Kidney (tissue), 14 donors: Measurements from ENCODE around the gene OR10G3. TPM values are rescaled to one million over a fixed set of nuclear protein-coding genes. Genes with fewer than 3 reads are reported as not detected.
"Not testable (repeated sequence)": the region's sequence is repeated elsewhere in the genome, so short reads cannot be mapped to it uniquely, and the experiment has no call there.

Experiments used
- DNase-seq, 5 donors: peaks; one replicate each; pipeline ENCODE4 v3.0.0-alpha.2; 2013 to 2020
- FAIRE-seq: peaks from 2 replicates; lab custom pipeline; 2012; peaks lifted over from hg19 to GRCh38; lab: Jason Lieb, UNC
- H3K27ac ChIP-seq, 2 donors: one replicate each; pipeline ENCODE4 v1.7.0; 2013; ENCODE audit warnings: low read depth in 2 of 2, low read length in 2 of 2, inconsistent platforms in 1 of 2
- H3K27me3 ChIP-seq: one replicate; pipeline ENCODE4 v1.7.1; 2013; ENCODE audit warnings: low read length, inconsistent platforms; ENCODE audit not compliant: control insufficient read depth, insufficient read depth
- H3K36me3 ChIP-seq, 3 donors: one replicate each; pipeline versions ENCODE4 v1.7.0 to v1.7.1; 2013; ENCODE audit warnings: low read length in 3 of 3, control low read depth in 1 of 3, inconsistent platforms in 1 of 3; ENCODE audit not compliant: insufficient read depth in 3 of 3, control insufficient read depth in 2 of 3
- H3K4me1 ChIP-seq, 3 donors: one replicate each; pipeline versions ENCODE4 v1.7.0 to v1.7.1; 2013; ENCODE audit warnings: low read length in 3 of 3, inconsistent platforms in 1 of 3, low read depth in 1 of 3; ENCODE audit not compliant: control insufficient read depth in 2 of 3, insufficient read depth in 2 of 3
- H3K4me3 ChIP-seq, 3 donors: one replicate each; pipeline versions ENCODE4 v1.7.0 to v1.8.1; 2013; ENCODE audit warnings: low read length in 3 of 3, control low read depth in 1 of 3, inconsistent platforms in 1 of 3
- H3K9ac ChIP-seq, 3 donors: one replicate each; pipeline versions ENCODE4 v1.7.0 to v1.7.1; 2013; ENCODE audit warnings: low read length in 3 of 3, control low read depth in 1 of 3, inconsistent platforms in 1 of 3
- H3K9me3 ChIP-seq, 3 donors: one replicate each; pipeline versions ENCODE4 v1.7.0 to v1.7.1; 2013; ENCODE audit warnings: low read length in 3 of 3, control low read depth in 1 of 3, inconsistent platforms in 1 of 3; ENCODE audit not compliant: control insufficient read depth in 2 of 3, insufficient read depth in 1 of 3
- intact Hi-C: fragments of 100-400 bp; cut with DNase I; formaldehyde crosslinking; loops from one replicate; pipeline ENCODE4 v1.11.1; 2022
- polyA plus RNA-seq: library from polyadenylated mRNA; stranded (reverse); fragments of 350-450 nt; fragmentation: Illumina TruSeq; extraction: RNeasy Lipid Tissue Mini Kit (QIAGEN cat#74804); gene quantifications from one replicate; pipeline ENCODE4 v1.2.3, GENCODE V29; 2014; ENCODE audit warnings: low read depth, low replicate concordance; ENCODE audit not compliant: insufficient read depth
- total RNA-seq: library from RNA; stranded (reverse); fragmentation: NEBNext Ultra II Directional; extraction: Animal tissue kit (Norgen Biotek cat#: 25700); gene quantifications from one replicate; pipeline ENCODE4 v1.2.1, GENCODE V29; 2021
- TF ChIP-seq, protein P1 (sequence below): IDR thresholded peaks from 3 replicates; pipeline ENCODE4 v1.5.1; 2012; ENCODE audit warnings: mild to moderate bottlenecking, moderate library complexity, borderline replicate concordance; ENCODE audit not compliant: insufficient read depth; ENCODE audit errors: extremely low read depth
- donor health status: control.
- donor health status: control.
- donor health status: control.
- donor health status: control.
- donor health status: control.
- donor health status: DM: yes; HTN: yes; CAD: no.
- donor health status: Normal renal cell carcinoma (clear cell type).

The OR10G3 gene
- total and polyA plus RNA-seq, 2 donors from 2014 or later, result not detected

DNA sequence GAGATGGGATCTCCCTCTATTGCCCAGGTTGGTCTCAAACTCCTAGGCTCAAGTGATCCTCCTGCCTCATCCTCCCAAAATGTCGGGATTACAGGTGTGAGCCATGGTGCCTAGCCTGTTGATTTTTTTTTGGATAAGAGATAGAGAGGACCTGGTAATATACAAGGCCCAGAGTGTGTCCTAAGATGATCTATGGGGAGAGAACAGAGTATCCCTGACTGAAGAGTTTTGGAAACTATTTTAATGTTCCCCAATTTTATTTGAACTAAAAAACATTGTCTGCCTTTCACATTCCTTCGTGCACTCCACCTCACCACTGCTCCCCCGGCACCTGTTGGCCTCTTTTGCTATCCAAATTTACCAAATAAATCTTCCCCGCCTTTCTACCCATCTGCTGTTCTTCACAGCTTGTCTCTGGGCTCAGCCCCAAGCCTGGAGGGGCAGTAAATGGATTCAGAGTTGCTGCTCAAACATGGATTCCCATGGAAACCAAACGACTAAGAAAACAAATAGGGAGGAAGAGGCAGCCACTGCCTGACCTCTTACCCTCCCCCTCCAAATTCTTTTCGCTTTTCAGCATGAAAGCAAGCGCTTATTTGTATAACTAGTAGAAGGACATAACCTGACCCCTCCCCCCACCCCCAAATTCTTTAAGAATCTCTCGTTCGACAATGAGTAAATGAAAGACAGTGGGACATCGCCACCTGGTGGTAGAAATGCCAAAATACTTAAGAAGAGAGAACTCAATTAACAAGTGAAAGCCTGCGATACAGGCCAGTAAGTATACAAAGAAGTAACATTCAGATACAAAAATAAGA lies 22.6 kb downstream of the OR10G3 start:
- FAIRE-seq (peak; percentile 86), DNase-seq (peak; percentile 77 to 98 (median 91))
- Histone ChIP-seq H3K4me3 (peak overlapping the region; percentile 40 to 60 (median 53)), H3K27me3 (no peaks in the 10 kb centered on the region), H3K36me3 (no peaks in the 10 kb centered on the region), H3K27ac (peak overlapping the region in 1 of 2 donors; percentile 3), H3K9me3 (no peaks in the 10 kb centered on the region), H3K4me1 (peaks cover 0 to 2% (median 0%) of the 10 kb centered on the region in 3 donors), H3K9ac (peak overlapping the region in 2 of 3 donors; percentile 17 to 49)
- intact Hi-C loops, result no loop called here
- TF ChIP-seq, protein P1, sequence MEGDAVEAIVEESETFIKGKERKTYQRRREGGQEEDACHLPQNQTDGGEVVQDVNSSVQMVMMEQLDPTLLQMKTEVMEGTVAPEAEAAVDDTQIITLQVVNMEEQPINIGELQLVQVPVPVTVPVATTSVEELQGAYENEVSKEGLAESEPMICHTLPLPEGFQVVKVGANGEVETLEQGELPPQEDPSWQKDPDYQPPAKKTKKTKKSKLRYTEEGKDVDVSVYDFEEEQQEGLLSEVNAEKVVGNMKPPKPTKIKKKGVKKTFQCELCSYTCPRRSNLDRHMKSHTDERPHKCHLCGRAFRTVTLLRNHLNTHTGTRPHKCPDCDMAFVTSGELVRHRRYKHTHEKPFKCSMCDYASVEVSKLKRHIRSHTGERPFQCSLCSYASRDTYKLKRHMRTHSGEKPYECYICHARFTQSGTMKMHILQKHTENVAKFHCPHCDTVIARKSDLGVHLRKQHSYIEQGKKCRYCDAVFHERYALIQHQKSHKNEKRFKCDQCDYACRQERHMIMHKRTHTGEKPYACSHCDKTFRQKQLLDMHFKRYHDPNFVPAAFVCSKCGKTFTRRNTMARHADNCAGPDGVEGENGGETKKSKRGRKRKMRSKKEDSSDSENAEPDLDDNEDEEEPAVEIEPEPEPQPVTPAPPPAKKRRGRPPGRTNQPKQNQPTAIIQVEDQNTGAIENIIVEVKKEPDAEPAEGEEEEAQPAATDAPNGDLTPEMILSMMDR, result peak; percentile 81

DNA sequence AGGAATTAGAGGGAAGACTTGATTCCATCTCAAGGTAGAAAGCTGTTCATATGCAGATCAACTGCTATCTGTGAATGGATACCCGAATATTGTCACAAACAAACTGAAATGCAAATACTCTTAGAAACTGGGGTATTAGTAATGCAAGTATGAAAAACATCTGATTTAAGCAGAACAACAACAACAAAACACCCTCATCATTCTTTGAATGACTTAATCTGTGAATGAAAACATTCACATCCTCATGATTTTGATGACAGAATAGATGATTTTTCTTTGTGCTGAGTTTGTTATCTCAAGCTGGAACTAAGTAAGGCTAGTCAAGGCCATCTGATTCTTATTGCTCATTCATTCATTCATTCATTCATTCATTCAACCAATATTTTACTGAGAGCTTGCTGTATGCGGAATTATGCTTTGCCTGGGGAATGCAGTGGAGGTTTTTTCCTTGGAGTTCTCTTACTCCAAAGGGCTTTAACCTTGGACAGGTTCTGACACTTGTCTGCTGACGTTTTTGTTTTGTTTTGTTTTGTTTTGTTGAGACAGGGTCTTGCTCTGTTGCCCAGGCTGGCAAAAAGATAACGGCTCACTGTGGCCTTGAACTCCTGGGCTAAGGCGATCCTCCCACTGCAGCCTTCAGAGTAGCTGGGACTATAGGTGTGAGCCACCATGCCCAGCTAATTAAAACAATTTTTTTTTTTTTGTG lies 23.3 kb downstream of the OR10G3 start:
- no peaks in the 10 kb centered on the region for H3K27me3 ChIP-seq
- no peaks in the 10 kb centered on the region for H3K36me3 ChIP-seq
- H3K4me1 ChIP-seq, result peaks cover 0 to 2% (median 0%) of the 10 kb centered on the region in 3 donors
- TF ChIP-seq, protein P1, result no peak
- H3K4me3 ChIP-seq, result no peak overlapping the region
- no peak overlapping the region for H3K27ac ChIP-seq
- intact Hi-C loops, result no loop called here
- H3K9me3 ChIP-seq, result no peaks in the 10 kb centered on the region
- no peak for FAIRE-seq
- no peak overlapping the region for H3K9ac ChIP-seq
- no peak for DNase-seq

DNA sequence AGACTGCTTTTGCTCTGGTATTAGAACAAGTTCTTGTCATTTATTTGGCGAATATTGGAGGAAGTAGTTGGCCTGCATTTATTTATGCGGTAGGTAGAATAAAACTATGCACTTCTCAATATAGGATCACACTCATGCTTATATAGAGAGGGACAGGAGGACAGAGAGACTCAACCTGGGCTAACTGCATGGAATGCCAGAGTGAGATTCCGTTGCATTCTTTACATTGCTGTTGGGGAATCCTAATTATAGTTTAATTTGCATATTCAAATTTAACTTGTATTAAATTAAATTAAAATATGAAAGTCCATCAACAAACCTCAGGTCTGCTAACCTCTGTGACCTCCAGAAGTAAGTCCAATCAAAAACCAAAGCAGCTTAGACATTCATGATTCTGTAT lies 26.6 kb downstream of the OR10G3 start:
- no peak for FAIRE-seq
- H3K9me3 ChIP-seq, result no peaks in the 10 kb centered on the region
- DNase-seq, result no peak
- peaks cover 0 to 2% (median 0%) of the 10 kb centered on the region in 3 donors for H3K4me1 ChIP-seq
- no peaks in the 10 kb centered on the region for H3K36me3 ChIP-seq
- H3K4me3 ChIP-seq, result no peak overlapping the region
- H3K27ac ChIP-seq, result no peak overlapping the region
- TF ChIP-seq, protein P1, result no peak
- no peaks in the 10 kb centered on the region for H3K27me3 ChIP-seq
- intact Hi-C loops, result no loop called here
- no peak overlapping the region for H3K9ac ChIP-seq

DNA sequence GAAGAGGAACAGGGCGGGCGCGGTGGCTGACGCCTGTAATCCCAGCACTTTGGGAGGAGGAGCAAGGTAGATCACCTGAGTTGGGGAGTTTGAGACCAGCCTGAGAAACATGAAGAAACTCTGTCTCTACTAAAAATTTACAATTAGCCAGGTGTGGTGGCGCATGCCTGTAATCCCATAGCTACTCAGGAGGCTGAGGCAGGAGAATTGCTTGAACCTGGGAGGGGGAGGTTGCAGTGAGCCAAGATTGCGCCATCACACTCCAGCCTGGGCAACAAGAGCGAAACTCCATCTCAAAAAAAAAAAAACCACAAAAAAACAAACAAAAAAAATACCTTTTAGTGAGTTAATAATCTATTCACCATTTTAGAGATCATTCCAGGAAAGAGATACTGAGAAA lies 35.3 kb downstream of the OR10G3 start:
- H3K9ac ChIP-seq, FAIRE-seq, H3K9me3 ChIP-seq, DNase-seq, intact Hi-C loops, H3K27ac ChIP-seq, H3K36me3 ChIP-seq, H3K27me3 ChIP-seq, H3K4me3 ChIP-seq, H3K4me1 ChIP-seq: not testable (repeated sequence)
